ENCODE data around the gene ADCY5.
A peak's percentile ranks its signal among the peaks of the same experiment; 100 is the strongest.
"Not testable (repeated sequence)": the region's sequence is repeated elsewhere in the genome, so short reads cannot be mapped to it uniquely, and the experiment has no call there.

The ADCY5 gene

GRCh38 chr3:123448536-123449101 is at the start of gene ADCY5:
Gene ADCY5 (minus strand): TSS chr3:123449090. CDS start chr3:123448545, 545 bp downstream.
- DNase-seq (ENCODE audit: low spot score): peak; percentile 41

DNA sequence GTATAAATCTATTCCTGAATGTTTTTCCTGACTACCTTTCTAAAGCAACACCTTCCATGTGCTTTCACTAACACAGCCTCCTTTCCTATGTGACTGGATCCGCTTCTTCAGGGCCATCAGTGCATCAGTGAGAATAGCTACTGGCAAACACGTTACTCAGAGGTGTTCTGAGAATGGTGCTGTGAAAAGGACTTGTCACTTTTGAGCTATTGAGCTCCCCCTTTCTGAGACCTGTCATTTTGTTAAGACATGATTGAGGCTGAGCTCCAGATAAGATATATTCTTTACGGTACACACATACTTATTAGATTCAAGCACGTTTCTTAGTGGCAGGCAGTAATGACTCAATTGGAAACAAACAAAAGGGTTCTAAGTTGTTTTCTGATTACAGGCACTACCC is 45.0 kb upstream of the ADCY5 start:
- DNase-seq (ENCODE audit: low spot score): no peak

GRCh38 chr3:123491966-123492587 is 43.2 kb upstream of the ADCY5 start:
- no peak for DNase-seq (ENCODE audit: low spot score)

DNA sequence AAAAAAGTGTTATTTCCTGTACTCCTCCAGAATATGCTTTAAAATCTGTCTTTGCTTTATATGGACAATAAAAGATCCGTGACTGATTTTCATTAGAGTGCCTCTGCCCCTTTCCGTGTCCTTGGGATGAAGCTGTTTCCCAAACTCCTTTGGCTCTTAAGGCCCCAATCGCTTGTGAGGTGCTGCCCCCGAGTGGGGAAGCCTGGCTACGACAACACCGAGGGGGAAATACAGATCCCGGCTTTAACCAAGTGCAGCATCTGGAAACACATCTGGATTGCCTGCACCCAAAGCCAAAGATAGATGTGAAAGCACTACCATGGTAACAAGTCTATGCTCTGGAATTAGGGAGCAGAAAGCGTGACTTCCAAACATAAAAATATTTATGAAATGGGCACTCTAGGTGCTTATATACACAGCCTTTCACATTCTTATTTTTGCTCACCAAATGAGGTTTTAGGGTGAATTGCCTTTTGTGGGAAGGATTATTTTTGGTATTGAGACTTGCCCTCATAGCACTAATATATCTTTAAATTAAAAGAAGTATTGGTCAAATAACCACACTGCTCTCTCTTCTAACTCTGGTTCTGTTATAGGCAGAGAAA is 40.6 kb upstream of the ADCY5 start:
- DNase-seq (ENCODE audit: low spot score): peak; percentile 71

DNA sequence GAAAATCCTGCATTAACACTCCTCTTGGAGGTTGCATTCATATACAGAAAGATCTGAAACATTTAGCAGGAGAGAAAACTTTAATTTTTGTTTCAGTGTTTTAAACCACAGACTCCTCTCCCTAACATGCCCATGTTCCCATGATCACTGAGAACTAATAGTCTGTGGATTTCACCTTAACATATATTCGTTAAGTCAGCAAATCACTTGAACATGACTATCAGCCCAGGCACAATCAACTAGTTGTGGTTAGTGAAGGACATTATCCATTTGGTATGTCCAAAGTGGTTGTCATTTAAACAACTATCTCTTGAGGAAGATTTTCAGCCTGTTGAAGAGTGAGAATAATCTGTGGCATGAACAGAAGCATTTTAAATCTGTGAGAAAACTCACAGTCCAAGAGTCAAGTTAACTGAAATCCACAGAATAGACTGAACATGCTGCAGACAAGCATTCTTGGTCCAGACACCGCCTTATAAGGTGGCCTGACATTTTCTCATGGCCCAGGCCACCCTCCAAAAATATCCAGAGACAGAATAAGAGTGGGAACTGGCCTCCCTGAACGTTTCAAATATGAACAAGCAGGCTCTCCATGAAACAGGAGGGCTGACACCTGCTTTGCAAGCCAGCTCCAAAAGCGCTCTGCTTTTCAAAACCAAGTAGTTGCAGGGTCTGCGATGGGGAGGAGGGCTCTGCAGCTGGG is 39.9 kb upstream of the ADCY5 start:
- DNase-seq (ENCODE audit: low spot score): no peak

GRCh38 chr3:123487063-123487462 is 38.2 kb upstream of the ADCY5 start:
- not testable (repeated sequence) for DNase-seq (ENCODE audit: low spot score)

DNA sequence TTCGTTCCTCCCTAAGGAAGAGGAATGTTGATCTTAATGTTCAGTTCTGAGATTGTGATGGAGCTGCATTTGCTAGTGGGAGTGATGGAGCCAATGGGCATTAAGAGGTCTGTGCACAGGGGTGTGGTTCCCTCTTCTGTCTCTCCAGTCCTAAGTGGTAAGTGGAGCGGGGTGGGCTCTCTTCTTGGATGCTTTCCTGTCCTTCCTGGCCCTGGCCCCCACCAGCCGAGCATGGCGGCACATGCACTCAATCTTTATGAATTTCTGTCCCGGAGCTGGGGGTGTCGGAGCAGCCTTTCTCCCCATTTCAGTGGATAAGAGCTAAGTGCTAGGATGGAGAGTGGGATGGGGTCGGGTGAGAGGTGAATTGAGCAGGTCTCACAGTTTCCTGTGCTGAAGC is 37.6 kb upstream of the ADCY5 start:
- DNase-seq (ENCODE audit: low spot score): no peak

DNA sequence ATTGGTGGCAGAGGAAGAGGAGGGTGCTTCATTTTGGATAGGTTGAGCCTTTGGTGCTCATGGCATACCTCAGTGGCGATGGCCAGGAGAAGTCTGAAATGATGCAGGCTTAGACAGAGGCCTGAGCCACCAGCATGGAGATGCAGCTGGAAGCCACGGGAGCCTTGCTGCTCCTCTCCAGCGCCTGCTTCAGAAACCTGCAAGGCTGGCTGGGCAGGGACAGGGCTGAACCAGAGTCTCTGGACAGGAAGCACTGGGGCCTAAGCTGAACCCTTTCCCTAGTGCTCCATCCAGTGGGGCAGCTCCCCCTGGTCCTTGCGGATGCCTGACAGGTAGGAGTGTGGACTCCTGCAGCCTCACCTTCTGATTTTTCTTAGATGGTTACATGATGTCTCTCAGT is 36.7 kb upstream of the ADCY5 start:
- DNase-seq (ENCODE audit: low spot score): no peak

- no peak for DNase-seq (ENCODE audit: low spot score)
These were observed 34.3 kb upstream of the ADCY5 start for GRCh38 chr3:123483146-123483545.

DNA sequence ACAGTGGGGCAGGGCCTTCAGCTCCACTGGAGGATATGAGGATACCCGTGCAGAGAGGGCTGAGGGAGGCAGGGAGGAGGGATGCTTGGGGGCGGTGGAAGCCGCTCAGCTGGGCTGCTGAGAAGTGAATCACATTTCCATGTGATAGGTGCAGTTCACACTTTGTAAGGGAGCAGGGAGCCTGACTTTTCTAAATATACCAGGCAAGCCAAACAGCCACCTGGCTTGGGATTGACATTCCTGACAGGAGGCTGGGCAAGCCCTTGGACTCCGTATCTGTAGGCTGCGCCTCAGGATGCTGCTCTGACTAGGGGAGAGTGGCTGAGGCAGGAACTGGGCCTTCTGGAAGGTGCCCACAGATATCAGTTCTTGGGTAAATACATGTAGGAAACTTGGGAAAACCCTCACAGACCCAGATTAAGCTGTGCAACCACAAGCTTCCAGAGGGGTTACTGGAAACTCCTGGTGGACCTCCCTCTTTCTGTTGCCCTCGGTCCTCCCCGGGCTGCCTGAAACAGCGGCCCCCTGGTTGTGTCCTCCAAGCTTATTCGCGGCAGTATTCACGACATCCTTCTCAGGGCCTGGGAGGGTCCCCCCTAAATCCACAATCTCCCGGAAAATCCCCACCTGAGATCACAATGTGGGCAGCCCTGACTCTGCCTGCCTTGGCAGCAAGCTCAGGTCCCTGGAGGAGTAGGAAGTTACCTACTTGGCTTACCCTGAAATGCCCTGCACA is 33.0 kb upstream of the ADCY5 start:
- no peak for DNase-seq (ENCODE audit: low spot score)

- no peak for DNase-seq (ENCODE audit: low spot score)
These were observed 32.2 kb upstream of the ADCY5 start for GRCh38 chr3:123481071-123481470.

- DNase-seq (ENCODE audit: low spot score): no peak
These were observed 31.5 kb upstream of the ADCY5 start for GRCh38 chr3:123480428-123480827.

DNA sequence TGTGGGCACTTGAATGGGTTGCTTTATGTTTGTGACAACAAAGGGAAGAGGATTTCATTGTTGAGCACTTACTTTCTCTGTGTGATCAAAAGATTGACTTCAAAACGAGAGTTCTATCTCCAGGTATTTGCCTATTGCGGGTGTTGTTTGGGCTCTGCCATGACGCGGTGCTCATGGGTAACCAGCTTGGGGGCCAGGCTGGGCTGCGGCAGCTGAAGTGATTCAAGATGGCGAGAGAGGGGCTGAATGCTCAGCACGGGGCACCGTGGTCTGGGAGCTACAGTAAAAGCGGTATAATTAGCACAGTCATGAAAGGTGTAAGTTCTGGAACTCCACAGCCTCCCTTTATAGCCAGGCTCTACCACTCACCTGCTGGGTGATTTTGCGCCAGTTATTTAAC is 31.0 kb upstream of the ADCY5 start:
- DNase-seq (ENCODE audit: low spot score): no peak

DNA sequence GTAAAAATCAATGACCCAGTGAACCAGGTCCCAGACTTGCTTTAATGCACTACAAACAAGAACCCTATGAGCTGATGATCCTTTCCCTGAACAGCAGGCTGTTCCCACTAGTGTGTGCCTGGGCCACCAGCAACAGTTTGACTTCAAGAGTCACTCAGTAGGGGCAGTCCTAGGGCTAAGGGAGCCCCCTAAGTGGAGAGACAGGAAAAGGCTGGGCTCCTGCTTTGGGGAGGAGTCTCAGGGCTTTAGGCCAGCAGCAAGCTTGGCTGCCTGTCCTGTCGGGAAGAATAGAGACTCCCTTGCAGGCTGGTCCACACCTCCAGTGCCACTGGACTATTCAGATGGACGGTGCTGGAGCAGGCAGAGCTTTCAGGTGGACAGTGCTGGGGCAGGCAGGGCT is 29.4 kb upstream of the ADCY5 start:
- no peak for DNase-seq (ENCODE audit: low spot score)

DNA sequence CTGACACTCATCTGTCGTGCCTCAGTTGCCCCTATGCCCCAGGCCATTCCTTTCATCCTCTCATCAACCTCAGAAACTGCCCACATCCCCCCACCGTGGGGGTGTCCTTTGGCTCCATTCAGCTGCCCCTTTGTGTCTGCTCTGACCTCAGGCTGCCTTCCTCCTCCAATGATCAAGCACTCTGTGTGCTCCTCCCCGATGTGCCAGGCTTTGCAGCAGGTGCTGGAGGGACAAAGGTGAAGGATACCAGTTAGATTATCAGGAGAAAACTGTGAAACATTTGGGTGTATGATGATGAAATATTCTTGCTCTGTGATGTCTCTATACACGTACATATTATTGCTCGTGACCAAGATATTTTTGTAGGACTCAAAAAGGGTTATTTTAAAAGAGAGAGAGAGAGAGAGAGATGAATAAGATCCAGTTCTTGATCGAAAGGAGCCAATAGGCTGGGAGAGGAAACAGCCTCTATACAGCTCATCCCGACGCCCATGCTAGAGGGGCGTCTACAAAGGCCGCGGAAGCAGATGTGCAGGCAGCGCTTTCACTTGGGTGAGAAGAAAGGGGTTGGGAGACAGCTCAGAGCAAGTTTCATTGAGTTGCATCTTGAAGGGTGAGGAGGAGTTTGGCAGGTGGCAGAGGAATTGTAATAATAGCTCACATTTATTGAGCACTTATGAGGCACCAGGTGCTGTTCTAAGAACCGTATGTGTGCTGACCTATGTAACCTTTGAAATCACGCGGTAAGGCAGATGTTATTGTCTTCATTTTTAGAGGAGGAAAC is 28.3 kb upstream of the ADCY5 start:
- DNase-seq (ENCODE audit: low spot score): no peak

GRCh38 chr3:123475786-123476185 is 26.9 kb upstream of the ADCY5 start:
- DNase-seq (ENCODE audit: low spot score): no peak

- DNase-seq (ENCODE audit: low spot score): no peak
These were observed 22.2 kb upstream of the ADCY5 start for GRCh38 chr3:123471106-123471505.

GRCh38 chr3:123469323-123469995 is 20.6 kb upstream of the ADCY5 start:
- no peak for DNase-seq (ENCODE audit: low spot score)

GRCh38 chr3:123467046-123467445 is 18.2 kb upstream of the ADCY5 start:
- DNase-seq (ENCODE audit: low spot score): no peak

DNA sequence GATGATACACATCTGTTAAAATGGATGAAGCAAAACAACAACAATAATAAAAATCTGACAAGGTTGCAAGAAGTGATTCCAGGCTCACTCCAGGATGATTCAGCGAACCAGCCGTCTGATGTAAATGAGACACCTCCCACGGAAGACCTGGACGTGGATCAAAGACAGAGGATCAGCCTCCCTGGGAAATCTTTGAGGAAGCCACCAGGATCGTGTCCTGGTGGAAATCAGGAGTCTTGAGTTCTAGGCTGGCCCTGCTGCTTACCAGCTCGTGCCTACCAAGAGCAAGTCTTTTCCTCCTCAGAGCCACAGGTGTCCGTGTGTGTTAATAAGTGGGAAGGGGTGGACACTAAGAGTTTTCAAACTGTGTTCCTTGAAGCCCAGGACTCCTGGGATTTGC is 15.3 kb upstream of the ADCY5 start:
- DNase-seq (ENCODE audit: low spot score): no peak

DNA sequence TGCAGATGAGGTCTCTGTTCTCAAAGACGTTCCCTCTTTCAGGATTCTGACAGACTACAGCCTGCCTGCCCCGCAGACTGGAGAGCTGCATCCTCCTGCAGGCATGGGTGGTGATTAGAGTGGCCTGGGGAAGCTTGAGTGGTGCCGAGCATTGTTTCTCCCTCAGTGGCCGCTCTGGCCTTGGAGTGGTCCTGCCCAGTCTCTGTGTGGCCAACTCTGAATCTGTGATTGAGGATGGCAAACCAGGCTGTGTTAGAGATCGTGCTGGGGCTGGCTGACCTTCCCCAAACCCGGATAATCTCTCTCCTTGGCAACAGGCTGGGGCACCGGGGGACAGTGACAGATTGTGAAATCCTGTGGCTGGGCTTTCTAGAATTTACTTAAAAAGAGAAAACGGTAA is 11.0 kb upstream of the ADCY5 start:
- DNase-seq (ENCODE audit: low spot score): no peak

Data from globus pallidus (tissue), 1 donor.